ENCODE measurements around the gene TANC1. TPM values are rescaled to one million over a fixed set of nuclear protein-coding genes. Genes with fewer than 3 reads are reported as not detected.

Gene TANC1
- total RNA-seq, 1 experiment from 2014 or later = 2.5 TPM

- Histone ChIP-seq H3K4ac (ENCODE audit: low read depth, low read length) (no peak overlapping the region), H3K79me1 (ENCODE audit: insufficient read depth, low read depth, low read length, poor library complexity, severe bottlenecking) (peaks cover 3% of the 10 kb centered on the region), H4K8ac (replicated peaks; ENCODE audit: insufficient read length, low read depth, low read length) (no peak overlapping the region), H3K4me2 (ENCODE audit: insufficient read depth, insufficient read length, low read length) (no peak overlapping the region), H3K9ac (ENCODE audit: extremely low read depth, insufficient read length, low read length) (no peak overlapping the region), H3K23ac (ENCODE audit: insufficient read length, low read depth, low read length) (no peak overlapping the region), H3K27me3 (ENCODE audit: insufficient read depth, low read length) (no peaks in the 10 kb centered on the region), H2AK5ac (ENCODE audit: insufficient read length, low read length) (no peak overlapping the region), H3K14ac (ENCODE audit: insufficient read depth, low read length) (no peak overlapping the region; the same call in 1 of the 2 replicates), H2BK15ac (ENCODE audit: low read depth, low read length) (no peak overlapping the region), H3K4me1 (ENCODE audit: insufficient read depth, low read length) (0 out of 2 replicates have a peak, but pooled peaks cover 3% of the 10 kb centered on the region), H2AFZ (ENCODE audit: low read length) (no peak overlapping the region), H3K18ac (ENCODE audit: insufficient read length, low read depth, low read length) (no peak overlapping the region), H3K56ac (ENCODE audit: insufficient read length, low read depth, low read length) (no peak overlapping the region), H4K5ac (ENCODE audit: insufficient read length, low read depth, low read length) (no peak overlapping the region), H4K20me1 (ENCODE audit: control insufficient read depth, insufficient read depth, insufficient read length) (no peaks in the 10 kb centered on the region), H2BK12ac (ENCODE audit: insufficient read length, low read depth, low read length) (no peak overlapping the region), H2BK5ac (ENCODE audit: insufficient read length, low read length) (no peak overlapping the region), H2BK120ac (ENCODE audit: low read depth, low read length, poor library complexity, severe bottlenecking) (no peak overlapping the region), H2BK20ac (ENCODE audit: low read depth, low read length, poor library complexity, severe bottlenecking) (no peak overlapping the region), H3T11ph (ENCODE audit: low read length) (no peak overlapping the region), H3K27ac (ENCODE audit: insufficient read length, low read depth, low read length) (no peak overlapping the region), H3K79me2 (ENCODE audit: insufficient read depth, low read length) (no peaks in the 10 kb centered on the region), H3K9me3 (ENCODE audit: control insufficient read depth, low read depth, low read length) (no peaks in the 10 kb centered on the region), H4K91ac (ENCODE audit: insufficient read length, low read depth, low read length) (no peak overlapping the region), H3K23me2 (ENCODE audit: insufficient read length, low read depth, low read length, poor library complexity, severe bottlenecking) (no peaks in the 10 kb centered on the region)
- Mint-ChIP-seq H3K9me3 (no peaks in the 10 kb centered on the region; a peak in 1 of 5 replicates), H3K4me1 (peaks cover 14 to 17% of the 10 kb centered on the region in 2 experiments), H3K4me3 (no peak overlapping the region), H3K27me3 (ENCODE audit: low read depth) (no peaks in the 10 kb centered on the region), H3K36me3 (ENCODE audit: insufficient read depth in 1 of 3, low read depth in 3 of 3) (no peaks in the 10 kb centered on the region), H3K27ac (no peak overlapping the region; a peak in 1 of 7 replicates)
- WGBS (ENCODE audit: extremely low coverage, insufficient read length, low lambda C conversion rate) = no CpG with 5 or more reads among the region's 6 CpGs
- TF ChIP-seq, protein P1, sequence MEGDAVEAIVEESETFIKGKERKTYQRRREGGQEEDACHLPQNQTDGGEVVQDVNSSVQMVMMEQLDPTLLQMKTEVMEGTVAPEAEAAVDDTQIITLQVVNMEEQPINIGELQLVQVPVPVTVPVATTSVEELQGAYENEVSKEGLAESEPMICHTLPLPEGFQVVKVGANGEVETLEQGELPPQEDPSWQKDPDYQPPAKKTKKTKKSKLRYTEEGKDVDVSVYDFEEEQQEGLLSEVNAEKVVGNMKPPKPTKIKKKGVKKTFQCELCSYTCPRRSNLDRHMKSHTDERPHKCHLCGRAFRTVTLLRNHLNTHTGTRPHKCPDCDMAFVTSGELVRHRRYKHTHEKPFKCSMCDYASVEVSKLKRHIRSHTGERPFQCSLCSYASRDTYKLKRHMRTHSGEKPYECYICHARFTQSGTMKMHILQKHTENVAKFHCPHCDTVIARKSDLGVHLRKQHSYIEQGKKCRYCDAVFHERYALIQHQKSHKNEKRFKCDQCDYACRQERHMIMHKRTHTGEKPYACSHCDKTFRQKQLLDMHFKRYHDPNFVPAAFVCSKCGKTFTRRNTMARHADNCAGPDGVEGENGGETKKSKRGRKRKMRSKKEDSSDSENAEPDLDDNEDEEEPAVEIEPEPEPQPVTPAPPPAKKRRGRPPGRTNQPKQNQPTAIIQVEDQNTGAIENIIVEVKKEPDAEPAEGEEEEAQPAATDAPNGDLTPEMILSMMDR (conservative IDR thresholded peaks at IDR 0.05) = no peak
- DNase-seq = no peak
Measured at GRCh38 chr2:158990397-158991214, 22.2 kb downstream of the TANC1 start.
